ENCODE data around the gene CACNA2D3. TPM values are rescaled to one million over a fixed set of nuclear protein-coding genes. Genes with fewer than 3 reads are reported as not detected.

Gene CACNA2D3
- total RNA-seq, 1 donor from 2014 or later: 10.0 TPM

GRCh38 chr3:54870423-54870822, 748.1 kb downstream of the CACNA2D3 start:
- no peak for DNase-seq
- H3K4me3 Mint-ChIP-seq (ENCODE audit: unreplicated experiment): no peak overlapping the region
- H3K27me3 Mint-ChIP-seq (ENCODE audit: unreplicated experiment): peaks cover 4% of the 10 kb centered on the region
- H3K27ac Mint-ChIP-seq (ENCODE audit: unreplicated experiment): no peak overlapping the region
- peaks cover 5% of the 10 kb centered on the region for H3K9me3 Mint-ChIP-seq (ENCODE audit: unreplicated experiment)
- peak; percentile 21 for TF ChIP-seq CTCF (IDR thresholded peaks at IDR 0.05; ENCODE audit: partially characterized antibody, unreplicated experiment)
- H3K4me1 Mint-ChIP-seq (ENCODE audit: low read depth, unreplicated experiment): no peaks in the 10 kb centered on the region
- H3K36me3 Mint-ChIP-seq (ENCODE audit: unreplicated experiment): no peaks in the 10 kb centered on the region

GRCh38 chr3:54871867-54872266, 749.5 kb downstream of the CACNA2D3 start:
- Mint-ChIP-seq H3K9me3 (ENCODE audit: unreplicated experiment) (peaks cover 5% of the 10 kb centered on the region), H3K4me1 (ENCODE audit: low read depth, unreplicated experiment) (peaks cover 4% of the 10 kb centered on the region), H3K27ac (ENCODE audit: unreplicated experiment) (no peak overlapping the region), H3K27me3 (ENCODE audit: unreplicated experiment) (peaks cover 4% of the 10 kb centered on the region), H3K4me3 (ENCODE audit: unreplicated experiment) (no peak overlapping the region), H3K36me3 (ENCODE audit: unreplicated experiment) (no peaks in the 10 kb centered on the region)
- DNase-seq: no peak
- TF ChIP-seq CTCF (IDR thresholded peaks at IDR 0.05; ENCODE audit: partially characterized antibody, unreplicated experiment): no peak

GRCh38 chr3:54873059-54874010, 751.0 kb downstream of the CACNA2D3 start:
- H3K4me1 Mint-ChIP-seq (ENCODE audit: low read depth, unreplicated experiment): peaks cover 5% of the 10 kb centered on the region
- no peak for TF ChIP-seq CTCF (IDR thresholded peaks at IDR 0.05; ENCODE audit: partially characterized antibody, unreplicated experiment)

GRCh38 chr3:54874816-54875556, 752.6 kb downstream of the CACNA2D3 start:
- H3K36me3 Mint-ChIP-seq (ENCODE audit: unreplicated experiment): no peaks in the 10 kb centered on the region
- no peaks in the 10 kb centered on the region for H3K27me3 Mint-ChIP-seq (ENCODE audit: unreplicated experiment)
- no peak overlapping the region for H3K4me3 Mint-ChIP-seq (ENCODE audit: unreplicated experiment)
- no peak overlapping the region for H3K27ac Mint-ChIP-seq (ENCODE audit: unreplicated experiment)
- H3K9me3 Mint-ChIP-seq (ENCODE audit: unreplicated experiment): peaks cover 5% of the 10 kb centered on the region
- H3K4me1 Mint-ChIP-seq (ENCODE audit: low read depth, unreplicated experiment): peaks cover 5% of the 10 kb centered on the region
- TF ChIP-seq CTCF (IDR thresholded peaks at IDR 0.05; ENCODE audit: partially characterized antibody, unreplicated experiment): no peak
- DNase-seq: no peak

More at GRCh38 chr3:54873059-54874010, 751.0 kb downstream of the CACNA2D3 start:
- Mint-ChIP-seq H3K27ac (ENCODE audit: unreplicated experiment) (no peak overlapping the region), H3K36me3 (ENCODE audit: unreplicated experiment) (no peaks in the 10 kb centered on the region), H3K4me3 (ENCODE audit: unreplicated experiment) (no peak overlapping the region), H3K9me3 (ENCODE audit: unreplicated experiment) (peaks cover 5% of the 10 kb centered on the region), H3K27me3 (ENCODE audit: unreplicated experiment) (no peaks in the 10 kb centered on the region)
- DNase-seq: no peak
